Uterus (tissue), 2 donors: ENCODE data around the gene SMAD1.

Experiments used
- POLR2A ChIP-seq, 2 donors: fragments of 450-650 bp; IDR thresholded peaks; one replicate each; pipeline ENCODE4 v1.6.1; 2016; ENCODE audit warnings: antibody characterized with exemption in 2 of 2, mild to moderate bottlenecking in 1 of 2, moderate library complexity in 1 of 2
- TF ChIP-seq, protein P1 (sequence below), 4 experiments: fragments of 200-600 bp in 2 of 4; fragments of 450-650 bp in 2 of 4; sonication (generic) in 2 of 4; IDR thresholded peaks; one replicate each; pipeline ENCODE4 v1.5.1; 2016 to 2019; ENCODE audit warnings: antibody characterized with exemption in 4 of 4, mild to moderate bottlenecking in 2 of 4, moderate library complexity in 1 of 4

DNA sequence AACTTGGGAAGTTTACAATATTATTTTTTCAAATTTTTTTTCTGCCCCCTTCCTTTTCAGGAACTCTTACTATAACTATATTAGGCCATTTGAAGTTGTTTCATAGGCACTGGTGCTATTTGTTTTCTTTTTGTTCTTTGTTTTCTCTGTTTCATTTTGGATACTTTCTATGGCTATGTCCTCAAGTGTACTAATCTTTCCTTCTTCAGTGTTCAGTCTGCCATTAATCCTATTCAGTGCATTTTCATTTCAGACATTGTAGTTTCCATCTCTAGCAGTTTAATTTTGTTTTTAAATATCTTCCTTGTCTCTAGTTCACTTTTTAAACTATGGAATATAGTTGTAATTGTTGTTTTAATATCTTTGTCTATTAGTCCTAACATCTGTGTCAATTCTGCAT is 48.0 kb upstream of the SMAD1 start:
- TF ChIP-seq, protein P1, sequence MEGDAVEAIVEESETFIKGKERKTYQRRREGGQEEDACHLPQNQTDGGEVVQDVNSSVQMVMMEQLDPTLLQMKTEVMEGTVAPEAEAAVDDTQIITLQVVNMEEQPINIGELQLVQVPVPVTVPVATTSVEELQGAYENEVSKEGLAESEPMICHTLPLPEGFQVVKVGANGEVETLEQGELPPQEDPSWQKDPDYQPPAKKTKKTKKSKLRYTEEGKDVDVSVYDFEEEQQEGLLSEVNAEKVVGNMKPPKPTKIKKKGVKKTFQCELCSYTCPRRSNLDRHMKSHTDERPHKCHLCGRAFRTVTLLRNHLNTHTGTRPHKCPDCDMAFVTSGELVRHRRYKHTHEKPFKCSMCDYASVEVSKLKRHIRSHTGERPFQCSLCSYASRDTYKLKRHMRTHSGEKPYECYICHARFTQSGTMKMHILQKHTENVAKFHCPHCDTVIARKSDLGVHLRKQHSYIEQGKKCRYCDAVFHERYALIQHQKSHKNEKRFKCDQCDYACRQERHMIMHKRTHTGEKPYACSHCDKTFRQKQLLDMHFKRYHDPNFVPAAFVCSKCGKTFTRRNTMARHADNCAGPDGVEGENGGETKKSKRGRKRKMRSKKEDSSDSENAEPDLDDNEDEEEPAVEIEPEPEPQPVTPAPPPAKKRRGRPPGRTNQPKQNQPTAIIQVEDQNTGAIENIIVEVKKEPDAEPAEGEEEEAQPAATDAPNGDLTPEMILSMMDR (IDR thresholded peaks at IDR 0.05), result no peak
- TF ChIP-seq POLR2A (IDR thresholded peaks at IDR 0.05), result no peak
